ENCODE data around the gene LENEP. TPM values are rescaled to one million over a fixed set of nuclear protein-coding genes. Genes with fewer than 3 reads are reported as not detected.

LENEP gene
- total and polyA plus RNA-seq, 2 of the 8 experiments (the other 6 are each of a cell fraction or from before 2014, with no cell fraction given): 1.3 TPM; not detected in 1

DNA sequence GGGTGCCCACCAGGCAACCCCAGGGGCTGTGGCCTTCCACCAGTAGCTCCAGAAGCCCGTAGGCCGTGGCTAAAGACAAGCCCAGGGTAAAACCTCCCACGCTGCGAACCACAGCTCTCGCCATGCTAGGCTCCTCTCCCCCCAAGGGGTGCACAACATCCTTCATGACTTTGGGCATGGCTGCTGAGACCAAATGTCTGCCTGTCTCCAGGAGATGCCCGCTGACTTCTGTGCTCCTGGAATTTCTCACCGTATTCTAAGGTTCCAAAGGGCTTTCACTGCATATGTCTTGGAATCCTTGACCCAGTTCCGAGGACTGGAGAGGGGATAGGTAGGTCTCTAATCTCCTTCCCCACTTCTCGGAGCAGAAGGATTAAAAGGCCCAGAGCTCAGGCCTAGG is 40.1 kb downstream of the LENEP start, which contains the start of the genes DCST1 and DCST2:
Gene DCST1 (plus strand): TSS at position 301 of the 400 bp plus-strand sequence. CDS start 213 bp downstream, outside the sequence.
Gene DCST2 (minus strand): TSS at position 258 of the 400 bp plus-strand sequence. CDS start 80 bp downstream, at position 178.
- WGBS, 2 experiments (ENCODE audit: extremely low coverage in 1 of 2, insufficient coverage in 1 of 2, insufficient read length in 1 of 2, insufficient replicate concordance in 2 of 2, low coverage in 1 of 2, low lambda C conversion rate in 2 of 2, missing lambda C conversion rate in 1 of 2): 93% methylated on average over 9 of the region's 9 CpGs; no CpG with 5 or more reads in 1 of the 2 experiments
- CTCF ChIA-PET (ENCODE audit: partially characterized antibody): interaction anchor here (0.9 to 9.5 kb wide), 6 partner anchors 11 to 27 kb away, joined by 3 to 76 read pairs (median 14); partner anchors contain the start of gene ADAM15
- no peak for FAIRE-seq

More for the DNA sequence above, 40.1 kb downstream of the LENEP start, which contains the start of the genes DCST1 and DCST2:
- Histone ChIP-seq H3K23ac (ENCODE audit: insufficient read length) (no peak within 1 kb of the TSS), H3K18ac (ENCODE audit: extremely low read depth, low read length) (no peak within 1 kb of the TSS), H3K23me2 (ENCODE audit: low read depth, low read length) (no peaks in the 10 kb centered on the region), H3K36me3 (ENCODE audit: control insufficient read depth in 2 of 4, insufficient read depth in 4 of 4, low read length in 3 of 4) (no peaks in the 10 kb centered on the region), H3K79me1 (ENCODE audit: low read depth, low read length) (no peaks in the 10 kb centered on the region), H3K4me1 (replicated peaks in 1 of 4; ENCODE audit: control insufficient read depth in 3 of 4, insufficient read depth in 4 of 4, low read length in 3 of 4) (no peaks in the 10 kb centered on the region; a peak in 1 of 7 replicates), H2AFZ (ENCODE audit: low read length) (no peak within 1 kb of the TSS), H3K4me3 (ENCODE audit: extremely low read depth in 1 of 4, insufficient read depth in 2 of 4, low read depth in 3 of 4, low read length in 4 of 4) (no peak within 1 kb of the TSS), H3K14ac (ENCODE audit: insufficient read length) (no peak within 1 kb of the TSS), H4K91ac (replicated peaks; ENCODE audit: insufficient read length, low read length) (no peak within 1 kb of the TSS), H2BK12ac (ENCODE audit: low read depth, low read length) (no peak within 1 kb of the TSS), H2BK120ac (replicated peaks; ENCODE audit: low read depth, low read length) (no peak within 1 kb of the TSS), H3K79me2 (ENCODE audit: control insufficient read depth in 1 of 2, insufficient read depth in 2 of 2, low read length in 2 of 2) (no peaks in the 10 kb centered on the region), H3K27ac (ENCODE audit: low read depth, low read length) (no peak within 1 kb of the TSS), H4K8ac (ENCODE audit: extremely low read depth, insufficient read depth, low read length) (peak within 1 kb of the TSS; percentile 35), H2BK15ac (ENCODE audit: low read length) (no peak within 1 kb of the TSS), H2BK5ac (ENCODE audit: low read depth, low read length) (no peak within 1 kb of the TSS), H3K9ac (replicated peaks in 1 of 4; ENCODE audit: extremely low read depth in 1 of 4, low read depth in 3 of 4, low read length in 3 of 4) (no peak within 1 kb of the TSS), H3K9me3 (ENCODE audit: insufficient read depth in 2 of 2, low read depth in 1 of 2, low read length in 1 of 2) (no peaks in the 10 kb centered on the region), H3K4ac (replicated peaks; ENCODE audit: insufficient read length, low read depth, low read length) (no peak within 1 kb of the TSS), H4K5ac (ENCODE audit: insufficient read length, low read depth, low read length) (no peak within 1 kb of the TSS), H2BK20ac (ENCODE audit: low read length) (no peak within 1 kb of the TSS), H3K4me2 (ENCODE audit: insufficient read depth in 1 of 2, low read depth in 2 of 2, low read length in 2 of 2) (no peak within 1 kb of the TSS), H3K56ac (replicated peaks; ENCODE audit: insufficient read length, low read depth, low read length) (no peak within 1 kb of the TSS), H4K20me1 (replicated peaks in 1 of 2; ENCODE audit: control insufficient read depth in 1 of 2, insufficient read depth in 2 of 2, low read length in 2 of 2) (no peaks in the 10 kb centered on the region), H2AK5ac (ENCODE audit: low read depth, low read length) (no peak within 1 kb of the TSS), H3K27me3 (replicated peaks in 1 of 4; ENCODE audit: control insufficient read depth in 3 of 4, extremely low read depth in 1 of 4, insufficient read depth in 3 of 4, low read length in 3 of 4) (peaks cover 0 to 2% (median 0%) of the 10 kb centered on the region in 4 experiments; a peak in 2 of 7 replicates)
- POLR2A ChIA-PET (ENCODE audit: partially characterized antibody): interaction anchor here (0.7 to 8.8 kb wide), 4 partner anchors 9 to 97 kb away, joined by 3 to 60 read pairs (median 5); partner anchors contain the start of gene PMVK
- TF ChIP-seq POU5F1 (IDR thresholded peaks at IDR 0.05; ENCODE audit: low read depth, low read length) (no peak), GABPA (IDR thresholded peaks at IDR 0.05; ENCODE audit: borderline replicate concordance, insufficient read depth, low read length) (no peak), NANOG (IDR thresholded peaks at IDR 0.05; ENCODE audit: insufficient read depth, low read depth, low read length, poor library complexity, severe bottlenecking) (no peak), NRF1 (IDR thresholded peaks at IDR 0.05; ENCODE audit: low read depth, low read length) (no peak)
- TF ChIP-seq, protein P1, sequence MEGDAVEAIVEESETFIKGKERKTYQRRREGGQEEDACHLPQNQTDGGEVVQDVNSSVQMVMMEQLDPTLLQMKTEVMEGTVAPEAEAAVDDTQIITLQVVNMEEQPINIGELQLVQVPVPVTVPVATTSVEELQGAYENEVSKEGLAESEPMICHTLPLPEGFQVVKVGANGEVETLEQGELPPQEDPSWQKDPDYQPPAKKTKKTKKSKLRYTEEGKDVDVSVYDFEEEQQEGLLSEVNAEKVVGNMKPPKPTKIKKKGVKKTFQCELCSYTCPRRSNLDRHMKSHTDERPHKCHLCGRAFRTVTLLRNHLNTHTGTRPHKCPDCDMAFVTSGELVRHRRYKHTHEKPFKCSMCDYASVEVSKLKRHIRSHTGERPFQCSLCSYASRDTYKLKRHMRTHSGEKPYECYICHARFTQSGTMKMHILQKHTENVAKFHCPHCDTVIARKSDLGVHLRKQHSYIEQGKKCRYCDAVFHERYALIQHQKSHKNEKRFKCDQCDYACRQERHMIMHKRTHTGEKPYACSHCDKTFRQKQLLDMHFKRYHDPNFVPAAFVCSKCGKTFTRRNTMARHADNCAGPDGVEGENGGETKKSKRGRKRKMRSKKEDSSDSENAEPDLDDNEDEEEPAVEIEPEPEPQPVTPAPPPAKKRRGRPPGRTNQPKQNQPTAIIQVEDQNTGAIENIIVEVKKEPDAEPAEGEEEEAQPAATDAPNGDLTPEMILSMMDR (IDR thresholded peaks at IDR 0.05; ENCODE audit: control extremely low read depth in 1 of 3, insufficient read depth in 1 of 3, low read depth in 1 of 3, low read length in 3 of 3): no peak
- TF ChIP-seq, protein P2, sequence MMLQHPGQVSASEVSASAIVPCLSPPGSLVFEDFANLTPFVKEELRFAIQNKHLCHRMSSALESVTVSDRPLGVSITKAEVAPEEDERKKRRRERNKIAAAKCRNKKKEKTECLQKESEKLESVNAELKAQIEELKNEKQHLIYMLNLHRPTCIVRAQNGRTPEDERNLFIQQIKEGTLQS (IDR thresholded peaks at IDR 0.05; ENCODE audit: insufficient read depth, low read depth, low read length): no peak
- DNase-seq (ENCODE audit: low read depth in 1 of 2, low spot score in 2 of 2): no peak
